Measurements from ENCODE around the gene CDCA4. TPM values are rescaled to one million over a fixed set of nuclear protein-coding genes. Genes with fewer than 3 reads are reported as not detected.

CDCA4 gene
- polyA plus RNA-seq, 1 donor from 2014 or later = 5.4 TPM

- H3K27ac ChIP-seq (ENCODE audit: low read length) = no peak overlapping the region
- no peaks in the 10 kb centered on the region for H3K9me2 ChIP-seq (ENCODE audit: insufficient read depth, low read length)
- no peaks in the 10 kb centered on the region for H3K79me2 ChIP-seq (replicated peaks; ENCODE audit: insufficient read depth, low read length)
- TF ChIP-seq CTCF (IDR thresholded peaks at IDR 0.05; ENCODE audit: poor library complexity, severe bottlenecking) = no peak
- TF ChIP-seq EP300 (conservative IDR thresholded peaks at IDR 0.05; ENCODE audit: poor library complexity, severe bottlenecking) = no peak
- TF ChIP-seq RAD21 (conservative IDR thresholded peaks at IDR 0.05) = no peak
- no peak for TF ChIP-seq TAF1 (IDR thresholded peaks at IDR 0.05; ENCODE audit: low read depth)
- TF ChIP-seq, protein P1, sequence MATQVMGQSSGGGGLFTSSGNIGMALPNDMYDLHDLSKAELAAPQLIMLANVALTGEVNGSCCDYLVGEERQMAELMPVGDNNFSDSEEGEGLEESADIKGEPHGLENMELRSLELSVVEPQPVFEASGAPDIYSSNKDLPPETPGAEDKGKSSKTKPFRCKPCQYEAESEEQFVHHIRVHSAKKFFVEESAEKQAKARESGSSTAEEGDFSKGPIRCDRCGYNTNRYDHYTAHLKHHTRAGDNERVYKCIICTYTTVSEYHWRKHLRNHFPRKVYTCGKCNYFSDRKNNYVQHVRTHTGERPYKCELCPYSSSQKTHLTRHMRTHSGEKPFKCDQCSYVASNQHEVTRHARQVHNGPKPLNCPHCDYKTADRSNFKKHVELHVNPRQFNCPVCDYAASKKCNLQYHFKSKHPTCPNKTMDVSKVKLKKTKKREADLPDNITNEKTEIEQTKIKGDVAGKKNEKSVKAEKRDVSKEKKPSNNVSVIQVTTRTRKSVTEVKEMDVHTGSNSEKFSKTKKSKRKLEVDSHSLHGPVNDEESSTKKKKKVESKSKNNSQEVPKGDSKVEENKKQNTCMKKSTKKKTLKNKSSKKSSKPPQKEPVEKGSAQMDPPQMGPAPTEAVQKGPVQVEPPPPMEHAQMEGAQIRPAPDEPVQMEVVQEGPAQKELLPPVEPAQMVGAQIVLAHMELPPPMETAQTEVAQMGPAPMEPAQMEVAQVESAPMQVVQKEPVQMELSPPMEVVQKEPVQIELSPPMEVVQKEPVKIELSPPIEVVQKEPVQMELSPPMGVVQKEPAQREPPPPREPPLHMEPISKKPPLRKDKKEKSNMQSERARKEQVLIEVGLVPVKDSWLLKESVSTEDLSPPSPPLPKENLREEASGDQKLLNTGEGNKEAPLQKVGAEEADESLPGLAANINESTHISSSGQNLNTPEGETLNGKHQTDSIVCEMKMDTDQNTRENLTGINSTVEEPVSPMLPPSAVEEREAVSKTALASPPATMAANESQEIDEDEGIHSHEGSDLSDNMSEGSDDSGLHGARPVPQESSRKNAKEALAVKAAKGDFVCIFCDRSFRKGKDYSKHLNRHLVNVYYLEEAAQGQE (IDR thresholded peaks at IDR 0.05; ENCODE audit: borderline replicate concordance) = no peak
- TF ChIP-seq MXI1 (conservative IDR thresholded peaks at IDR 0.05; ENCODE audit: poor library complexity, severe bottlenecking) = no peak
- TF ChIP-seq EZH2 (IDR thresholded peaks at IDR 0.05; ENCODE audit: borderline replicate concordance, insufficient read depth, low read length, poor library complexity, severe bottlenecking) = no peak
- TF ChIP-seq POLR2AphosphoS5 (IDR thresholded peaks at IDR 0.05) = no peak
- no peak for TF ChIP-seq SMC3 (conservative IDR thresholded peaks at IDR 0.05; ENCODE audit: poor library complexity)
- no peak overlapping the region for H2AFZ ChIP-seq (ENCODE audit: low read depth, low read length)
- H3K4me3 ChIP-seq (ENCODE audit: low read length) = no peak overlapping the region
- no peaks in the 10 kb centered on the region for H3K9me3 ChIP-seq (ENCODE audit: low read length)
- H4K20me1 ChIP-seq (ENCODE audit: insufficient read depth) = no peaks in the 10 kb centered on the region
- H3K4me2 ChIP-seq (ENCODE audit: low read length) = no peak overlapping the region
- H3K27me3 ChIP-seq (ENCODE audit: insufficient read depth, low read depth, low read length) = no peaks in the 10 kb centered on the region
- H3K36me3 ChIP-seq (ENCODE audit: insufficient read depth, low read length) = no peaks in the 10 kb centered on the region
- no peak overlapping the region for H3K9ac ChIP-seq (ENCODE audit: low read length)
- H3F3A ChIP-seq (ENCODE audit: insufficient read depth, low read length, poor library complexity, severe bottlenecking) = no peaks in the 10 kb centered on the region
Measured at GRCh38 chr14:105061428-105062047, 40.7 kb upstream of the CDCA4 start.

DNA sequence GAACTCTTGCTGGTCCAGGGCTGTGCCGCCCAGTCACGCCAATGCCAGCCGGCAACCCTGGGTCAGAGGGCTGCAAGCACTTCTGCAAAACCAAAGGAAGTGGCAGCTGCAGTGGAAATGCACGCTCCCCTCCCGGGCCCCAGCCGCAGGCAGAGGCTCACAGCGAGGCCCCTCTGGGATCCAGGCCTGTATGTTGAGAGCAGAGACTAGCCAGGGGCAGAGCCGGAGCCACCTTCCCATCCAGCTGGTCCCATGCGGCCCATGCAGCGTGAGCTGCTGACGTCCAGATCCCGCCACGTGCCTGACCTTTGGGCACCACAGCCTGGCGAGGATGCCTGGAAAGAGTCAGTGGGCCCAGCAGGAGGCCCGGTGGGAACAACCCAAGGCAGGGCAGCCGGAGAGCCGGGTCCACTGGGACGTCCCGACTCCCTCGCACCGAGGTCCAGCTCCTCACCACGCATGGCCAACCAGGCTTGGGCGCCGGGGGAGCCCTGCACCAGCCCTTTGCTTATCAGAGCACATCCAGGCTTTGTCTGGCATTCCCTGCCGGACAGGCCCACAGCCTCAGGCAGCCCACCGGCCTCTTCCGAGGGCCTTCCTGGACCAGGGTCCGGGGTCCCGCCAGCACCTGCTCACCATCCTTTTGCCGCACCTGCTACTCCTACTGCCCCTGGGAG lies 40.0 kb upstream of the CDCA4 start:
- Histone ChIP-seq H3K27me3 (ENCODE audit: insufficient read depth, low read depth, low read length) (no peaks in the 10 kb centered on the region), H4K20me1 (ENCODE audit: insufficient read depth) (no peaks in the 10 kb centered on the region), H3K27ac (ENCODE audit: low read length) (no peak overlapping the region), H3K79me2 (replicated peaks; ENCODE audit: insufficient read depth, low read length) (no peaks in the 10 kb centered on the region), H3K9me2 (ENCODE audit: insufficient read depth, low read length) (no peaks in the 10 kb centered on the region), H3F3A (ENCODE audit: insufficient read depth, low read length, poor library complexity, severe bottlenecking) (no peaks in the 10 kb centered on the region), H2AFZ (ENCODE audit: low read depth, low read length) (no peak overlapping the region), H3K9ac (ENCODE audit: low read length) (no peak overlapping the region), H3K4me2 (ENCODE audit: low read length) (no peak overlapping the region), H3K9me3 (ENCODE audit: low read length) (no peaks in the 10 kb centered on the region), H3K4me3 (ENCODE audit: low read length) (no peak overlapping the region), H3K36me3 (ENCODE audit: insufficient read depth, low read length) (no peaks in the 10 kb centered on the region)
- no peak for TF ChIP-seq MXI1 (conservative IDR thresholded peaks at IDR 0.05; ENCODE audit: poor library complexity, severe bottlenecking)
- TF ChIP-seq EP300 (conservative IDR thresholded peaks at IDR 0.05; ENCODE audit: poor library complexity, severe bottlenecking) = no peak
- TF ChIP-seq SMC3 (conservative IDR thresholded peaks at IDR 0.05; ENCODE audit: poor library complexity) = no peak
- TF ChIP-seq POLR2AphosphoS5 (IDR thresholded peaks at IDR 0.05) = no peak
- TF ChIP-seq, protein P1 (IDR thresholded peaks at IDR 0.05; ENCODE audit: borderline replicate concordance) = no peak
- TF ChIP-seq CTCF (IDR thresholded peaks at IDR 0.05; ENCODE audit: poor library complexity, severe bottlenecking) = no peak
- TF ChIP-seq RAD21 (conservative IDR thresholded peaks at IDR 0.05) = no peak
- no peak for TF ChIP-seq EZH2 (IDR thresholded peaks at IDR 0.05; ENCODE audit: borderline replicate concordance, insufficient read depth, low read length, poor library complexity, severe bottlenecking)
- TF ChIP-seq TAF1 (IDR thresholded peaks at IDR 0.05; ENCODE audit: low read depth) = no peak

All from neural cell (in vitro differentiated cells).